ENCODE data around the gene KIF5C.

Gene KIF5C

GRCh38 chr2:148918554-148918953, 43.5 kb downstream of the KIF5C start:
- H3K4me3 ChIP-seq (ENCODE audit: low read length): no peak overlapping the region

GRCh38 chr2:148920559-148920958, 45.5 kb downstream of the KIF5C start:
- no peak for DNase-seq (ENCODE audit: low read depth, low spot score)

More at GRCh38 chr2:148918554-148918953, 43.5 kb downstream of the KIF5C start:
- no peak for DNase-seq (ENCODE audit: low read depth, low spot score)

GRCh38 chr2:148922062-148922461, 47.0 kb downstream of the KIF5C start:
- H3K4me3 ChIP-seq (ENCODE audit: low read length): no peak overlapping the region
- DNase-seq (ENCODE audit: low read depth, low spot score): no peak

More at GRCh38 chr2:148920559-148920958, 45.5 kb downstream of the KIF5C start:
- no peak overlapping the region for H3K4me3 ChIP-seq (ENCODE audit: low read length)

GRCh38 chr2:148922776-148923475, 47.9 kb downstream of the KIF5C start:
- no peak for DNase-seq (ENCODE audit: low read depth, low spot score)

GRCh38 chr2:148924514-148925178, 49.6 kb downstream of the KIF5C start:
- H3K4me3 ChIP-seq (ENCODE audit: low read length): no peak overlapping the region
- no peak for DNase-seq (ENCODE audit: low read depth, low spot score)

More at GRCh38 chr2:148922776-148923475, 47.9 kb downstream of the KIF5C start:
- no peak overlapping the region for H3K4me3 ChIP-seq (ENCODE audit: low read length)

- no peak overlapping the region for H3K4me3 ChIP-seq (ENCODE audit: low read length)
- peak; percentile 32 for DNase-seq (ENCODE audit: low read depth, low spot score)
Measured at GRCh38 chr2:148926291-148926961, 51.4 kb downstream of the KIF5C start.

DNA sequence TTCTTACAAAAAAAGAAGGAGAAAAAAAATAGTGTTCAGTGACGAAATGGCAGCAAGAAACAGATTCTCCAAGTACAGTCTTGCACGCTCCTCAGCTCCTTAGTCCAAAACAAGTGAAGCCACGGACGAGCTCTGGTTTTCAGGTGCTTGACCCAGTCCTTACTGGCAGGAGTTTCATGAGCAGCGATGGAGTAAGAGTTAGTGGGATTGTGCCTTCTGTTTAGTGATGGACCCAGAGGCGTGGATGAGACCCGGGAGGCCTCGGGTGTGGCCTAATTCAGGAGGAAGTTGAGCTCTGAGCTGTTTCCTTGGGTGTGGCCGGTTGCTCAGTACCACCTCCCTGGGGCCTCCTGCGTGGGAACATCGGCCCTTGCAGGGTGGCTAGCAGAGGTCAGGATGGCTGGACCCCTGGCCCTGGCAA, 52.0 kb downstream of the KIF5C start:
- H3K4me3 ChIP-seq (ENCODE audit: low read length): no peak overlapping the region
- no peak for DNase-seq (ENCODE audit: low read depth, low spot score)

DNA sequence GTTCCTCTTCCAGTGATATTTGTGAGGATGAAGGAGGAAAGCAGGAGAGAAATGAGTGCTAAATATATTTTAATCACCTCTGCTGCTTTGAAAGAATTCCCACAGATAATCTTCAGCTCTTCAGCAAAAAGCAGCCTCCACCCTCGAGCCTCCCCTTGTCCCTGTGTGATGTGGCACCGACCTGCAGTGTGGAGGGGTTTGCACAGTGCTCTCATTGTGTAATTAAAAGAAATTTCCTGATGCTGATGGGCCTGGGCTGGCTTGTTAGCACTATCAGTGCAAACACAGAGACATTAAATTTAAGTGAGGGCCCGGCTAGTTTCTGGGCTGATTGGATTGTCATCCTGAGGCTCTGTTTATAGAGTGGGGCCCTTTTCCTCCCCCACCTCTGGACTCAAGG, 53.4 kb downstream of the KIF5C start:
- no peak overlapping the region for H3K4me3 ChIP-seq (ENCODE audit: low read length)
- DNase-seq (ENCODE audit: low read depth, low spot score): no peak

DNA sequence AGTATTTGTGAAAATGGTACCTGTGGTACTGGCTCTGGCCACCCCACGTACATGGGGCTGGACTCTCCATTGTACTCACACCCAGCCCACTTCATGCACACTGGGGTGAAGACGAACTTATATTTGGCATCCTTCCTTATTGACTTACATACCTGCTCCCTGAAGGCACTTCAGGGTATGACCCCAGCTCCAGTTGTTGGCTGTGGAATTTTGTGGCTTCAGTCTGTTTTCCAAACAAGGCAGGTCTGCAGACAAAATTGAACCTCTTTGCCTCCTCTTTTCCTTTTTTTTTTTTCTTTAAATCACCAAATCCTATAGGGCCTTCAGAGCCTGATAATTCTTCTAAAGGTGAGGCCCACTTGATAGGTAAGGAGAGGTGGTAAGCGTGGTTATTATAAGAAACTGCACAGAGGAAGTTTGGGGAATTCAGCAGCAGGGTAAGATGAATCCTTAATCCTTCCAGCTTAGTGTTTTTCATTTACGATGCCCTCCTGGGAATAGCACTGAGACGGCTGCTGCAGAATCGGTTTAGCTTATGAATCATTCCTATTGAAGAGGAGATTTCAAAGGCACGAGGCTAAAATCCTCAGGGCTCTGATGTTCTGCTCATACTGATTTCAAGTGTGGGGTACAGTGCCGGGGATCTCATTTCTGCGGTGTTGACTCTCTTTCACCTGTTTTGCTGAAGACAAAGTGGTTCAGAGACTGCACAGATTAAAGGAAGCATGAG, 55.2 kb downstream of the KIF5C start:
- DNase-seq (ENCODE audit: low read depth, low spot score): no peak
- no peak overlapping the region for H3K4me3 ChIP-seq (ENCODE audit: low read length)

GRCh38 chr2:148932536-148932935, 57.5 kb downstream of the KIF5C start:
- DNase-seq (ENCODE audit: low read depth, low spot score): no peak
- H3K4me3 ChIP-seq (ENCODE audit: low read length): no peak overlapping the region

GRCh38 chr2:148933456-148933855, 58.4 kb downstream of the KIF5C start:
- no peak overlapping the region for H3K4me3 ChIP-seq (ENCODE audit: low read length)
- no peak for DNase-seq (ENCODE audit: low read depth, low spot score)

- H3K4me3 ChIP-seq (ENCODE audit: low read length): no peak overlapping the region
- no peak for DNase-seq (ENCODE audit: low read depth, low spot score)
Measured at GRCh38 chr2:148935791-148936190, 60.8 kb downstream of the KIF5C start.

- DNase-seq (ENCODE audit: low read depth, low spot score): no peak
- no peak overlapping the region for H3K4me3 ChIP-seq (ENCODE audit: low read length)
Measured at GRCh38 chr2:148936857-148937450, 61.9 kb downstream of the KIF5C start.

- H3K4me3 ChIP-seq (ENCODE audit: low read length): no peak overlapping the region
- no peak for DNase-seq (ENCODE audit: low read depth, low spot score)
Measured at GRCh38 chr2:148939271-148939670, 64.2 kb downstream of the KIF5C start.

GRCh38 chr2:148943097-148943496, 68.1 kb downstream of the KIF5C start:
- DNase-seq (ENCODE audit: low read depth, low spot score): no peak
- H3K4me3 ChIP-seq (ENCODE audit: low read length): no peak overlapping the region

GRCh38 chr2:148944536-148944935, 69.5 kb downstream of the KIF5C start:
- DNase-seq (ENCODE audit: low read depth, low spot score): no peak

DNA sequence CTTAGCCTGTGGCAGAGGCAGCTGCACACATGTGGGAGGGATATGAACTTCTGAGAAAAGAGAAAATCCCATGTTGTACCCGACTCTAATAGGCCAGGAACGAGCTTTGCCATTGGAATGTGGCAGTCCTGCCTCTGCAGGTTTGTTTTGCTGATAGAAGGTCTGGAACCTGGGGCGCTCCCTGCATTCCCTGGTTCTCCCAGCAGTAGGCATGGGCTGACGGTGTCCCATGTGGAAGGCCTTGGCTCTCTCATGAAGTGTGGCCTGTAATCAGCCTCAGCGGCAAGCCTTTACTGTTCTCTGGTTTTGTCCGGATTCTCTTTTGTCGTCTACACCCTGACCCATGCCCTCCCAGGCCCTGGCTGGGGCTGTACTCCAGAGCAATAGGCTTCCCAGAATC, 72.3 kb downstream of the KIF5C start:
- DNase-seq (ENCODE audit: low read depth, low spot score): no peak
- H3K4me3 ChIP-seq (ENCODE audit: low read length): no peak overlapping the region

More at GRCh38 chr2:148944536-148944935, 69.5 kb downstream of the KIF5C start:
- H3K4me3 ChIP-seq (ENCODE audit: low read length): no peak overlapping the region

DNA sequence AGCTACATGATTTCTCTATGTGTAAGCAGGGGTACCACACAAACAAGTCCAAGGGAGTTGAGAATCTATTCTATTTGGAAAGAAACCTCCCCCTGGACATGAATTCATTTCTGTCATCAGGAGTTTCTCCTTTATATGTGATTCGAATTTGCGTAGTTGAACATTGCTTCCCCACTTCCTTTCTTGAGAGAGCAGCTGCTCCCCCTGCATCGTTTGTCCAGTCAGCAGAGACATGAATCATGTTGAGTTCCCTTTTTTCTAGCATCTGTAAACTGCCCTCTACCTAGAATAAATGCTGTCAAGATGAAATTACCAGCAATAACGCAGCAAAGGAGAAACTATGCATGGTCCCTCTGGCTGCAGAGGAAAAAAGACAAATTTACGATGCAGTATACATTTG, 73.8 kb downstream of the KIF5C start:
- no peak overlapping the region for H3K4me3 ChIP-seq (ENCODE audit: low read length)
- no peak for DNase-seq (ENCODE audit: low read depth, low spot score)

- DNase-seq (ENCODE audit: low read depth, low spot score): no peak
- H3K4me3 ChIP-seq (ENCODE audit: low read length): no peak overlapping the region
Measured at GRCh38 chr2:148949348-148949747, 74.3 kb downstream of the KIF5C start.
